A549 (cell line): ENCODE results near the gene SAP30L. TPM values are rescaled to one million over a fixed set of nuclear protein-coding genes. Genes with fewer than 3 reads are reported as not detected.

Experiments used
- ATAC-seq, 2 experiments: fragments of 200-7000 bp in 1 of 2; fragments of >200 bp in 1 of 2; cut with Nextera tagmentation in 1 of 2; cut with Tn5 transposase in 1 of 2; 3 replicates each; pipeline versions ENCODE4 v1.8.0 to v1.9.1; 2018 to 2020; ENCODE audit warnings: mild to moderate bottlenecking in 1 of 2, moderate library complexity in 1 of 2
- CTCF ChIA-PET: fragments of 300-600 bp; sonication (Branson Sonifier 250); formaldehyde crosslinking; extraction: SDS; loops from one replicate; lab custom pipeline; 2021; ENCODE audit warnings: antibody characterized with exemption, inconsistent platforms; lab: Yijun Ruan, JAX
- POLR2A ChIA-PET: fragments of 350-600 bp; formaldehyde crosslinking; extraction: SDS; loops from one replicate; lab custom pipeline; 2021; ENCODE audit warnings: antibody characterized with exemption, inconsistent platforms; lab: Yijun Ruan, JAX
- DNase-seq, 2 experiments: peaks; one replicate each; pipeline versions ENCODE4 v3.0.0 to v3.0.0-alpha.2; 2011 to 2016; ENCODE audit warnings: low read depth in 1 of 2, low spot score in 1 of 2
- FAIRE-seq: peaks from 2 replicates; lab custom pipeline; 2011; peaks lifted over from hg19 to GRCh38; lab: Jason Lieb, UNC
- H3K27ac ChIP-seq, 2 experiments: fragments of >200 bp; sonication (Bioruptor Twin); formaldehyde crosslinking; 3 replicates each; pipeline ENCODE4 v1.5.1; 2016 to 2017
- H3K4me1 ChIP-seq: fragments of >200 bp; sonication (Bioruptor Twin); formaldehyde crosslinking; 3 replicates; pipeline ENCODE4 v1.6.1; 2016
- H3K4me2 ChIP-seq: fragments of >200 bp; sonication (Bioruptor Twin); formaldehyde crosslinking; 3 replicates; pipeline ENCODE4 v1.6.1; 2016
- H3K4me3 ChIP-seq: fragments of >200 bp; sonication (Bioruptor Twin); formaldehyde crosslinking; 3 replicates; pipeline ENCODE4 v1.5.1; 2016
- H3K9me3 ChIP-seq: fragments of >200 bp; sonication (Bioruptor Twin); formaldehyde crosslinking; 3 replicates; pipeline ENCODE4 v1.6.1; 2016
- CBX2 ChIP-seq: fragments of 200-600 bp; sonication (generic); IDR thresholded peaks from 2 replicates; pipeline ENCODE4 v1.6.1; 2016; ENCODE audit warnings: low read depth, mild to moderate bottlenecking, borderline replicate concordance
- CEBPB ChIP-seq, 2 experiments: fragments of >200 bp in 1 of 2; sonication (Bioruptor Twin) in 1 of 2; formaldehyde crosslinking in 1 of 2; IDR thresholded peaks; 2 replicates each; pipeline ENCODE4 v1.6.1; 2012 to 2016
- CHD4 ChIP-seq: fragments of 200-600 bp; sonication (generic); IDR thresholded peaks from 2 replicates; pipeline ENCODE4 v1.6.1; 2016; ENCODE audit warnings: antibody characterized with exemption, mild to moderate bottlenecking, borderline replicate concordance
- EHF ChIP-seq: fragments of 250-450 bp; sonication (Bioruptor Pico); IDR thresholded peaks from 2 replicates; pipeline ENCODE4 v1.5.0; 2020; ENCODE audit warnings: mild to moderate bottlenecking
- ESRRA ChIP-seq: fragments of 150-350 bp; IDR thresholded peaks from 2 replicates; pipeline ENCODE4 v1.6.1; 2014; ENCODE audit warnings: mild to moderate bottlenecking, low read length, borderline replicate concordance
- FOXS1 ChIP-seq: fragments of 250-450 bp; sonication (Bioruptor Pico); IDR thresholded peaks from 2 replicates; pipeline ENCODE4 v1.5.0; 2020; ENCODE audit warnings: mild to moderate bottlenecking, moderate library complexity
- KDM1A ChIP-seq: fragments of 200-600 bp; sonication (generic); IDR thresholded peaks from 2 replicates; pipeline ENCODE4 v1.6.1; 2016; ENCODE audit warnings: low read depth, mild to moderate bottlenecking
- KDM5A ChIP-seq: fragments of 200-600 bp; sonication (generic); IDR thresholded peaks from 2 replicates; pipeline ENCODE4 v1.6.1; 2016; ENCODE audit warnings: antibody characterized with exemption, mild to moderate bottlenecking
- MAZ ChIP-seq: fragments of 150-350 bp; IDR thresholded peaks from 2 replicates; pipeline ENCODE4 v1.6.1; 2014; ENCODE audit warnings: antibody characterized with exemption, low read depth, low read length, borderline replicate concordance
- NFE2L2 ChIP-seq: fragments of 150-350 bp; conservative IDR thresholded peaks from 2 replicates; pipeline ENCODE4 v1.6.1; 2014; ENCODE audit warnings: low read length
- PHF8 ChIP-seq: fragments of 200-600 bp; sonication (generic); IDR thresholded peaks from 2 replicates; pipeline ENCODE4 v1.6.1; 2016; ENCODE audit warnings: low read depth, mild to moderate bottlenecking, antibody characterized with exemption, moderate library complexity, borderline replicate concordance
- POLR2A ChIP-seq: IDR thresholded peaks from 2 replicates; pipeline ENCODE4 v1.6.1; 2012; ENCODE audit warnings: mild to moderate bottlenecking, low read length
- RARB ChIP-seq: fragments of 250-450 bp; sonication (Bioruptor Pico); IDR thresholded peaks from 2 replicates; pipeline ENCODE4 v1.8.0; 2021; ENCODE audit warnings: mild to moderate bottlenecking, moderate library complexity
- RNF2 ChIP-seq: fragments of 200-600 bp; sonication (generic); IDR thresholded peaks from 2 replicates; pipeline ENCODE4 v1.6.1; 2016; ENCODE audit warnings: low read depth, mild to moderate bottlenecking, antibody characterized with exemption, moderate library complexity, borderline replicate concordance
- TFCP2L1 ChIP-seq: fragments of 250-450 bp; sonication (Bioruptor Pico); IDR thresholded peaks from 2 replicates; pipeline ENCODE4 v1.5.0; 2021; ENCODE audit warnings: mild to moderate bottlenecking
- TP53 ChIP-seq: fragments of 250-450 bp; sonication (Bioruptor Pico); IDR thresholded peaks from 2 replicates; pipeline ENCODE4 v1.5.0; 2021; ENCODE audit warnings: mild to moderate bottlenecking, moderate library complexity
- ZC3H11A ChIP-seq: fragments of 450-650 bp; IDR thresholded peaks from 2 replicates; pipeline ENCODE4 v1.6.1; 2014; ENCODE audit warnings: antibody characterized with exemption, mild to moderate bottlenecking
- WGBS: methylation state at CpG from one replicate; pipeline ENCODE4 v1.1.6; 2017; ENCODE audit errors: missing lambda C conversion rate; 5-methylcytosine and 5-hydroxymethylcytosine counted together
- polyA plus RNA-seq, 4 experiments: library from polyadenylated mRNA; depleted of rRNA in 3 of 4; stranded (reverse); fragments of >200 nt; fragmentation: RNase III in 1 of 4; extraction: RNeasy Plus Mini Kit Qiagen cat#74134 plus additional on column Dnase treatment in 1 of 4; gene quantifications; 2 replicates in 3 of 4; 3 replicates in 1 of 4; pipeline ENCODE4 v1.2.3, GENCODE V29; 2011 to 2017
- TF ChIP-seq, protein P1 (sequence below): fragments of 200-600 bp; sonication (generic); IDR thresholded peaks from 2 replicates; pipeline ENCODE4 v1.6.1; 2016; ENCODE audit warnings: antibody characterized with exemption, mild to moderate bottlenecking, moderate library complexity
- TF ChIP-seq, protein P2 (sequence below): fragments of 250-450 bp; sonication (Bioruptor Pico); IDR thresholded peaks from 2 replicates; pipeline ENCODE4 v1.5.0; 2020; ENCODE audit warnings: low read depth, mild to moderate bottlenecking, moderate library complexity
- TF ChIP-seq, protein P3 (sequence below): fragments of 150-350 bp; IDR thresholded peaks from 2 replicates; pipeline ENCODE4 v1.6.1; 2014; ENCODE audit warnings: low read depth, mild to moderate bottlenecking, low read length

The SAP30L gene
- polyA plus RNA-seq, 2 of the 4 experiments (the other 2 are of a cell fraction), result 24.9 to 50.3 TPM

DNA sequence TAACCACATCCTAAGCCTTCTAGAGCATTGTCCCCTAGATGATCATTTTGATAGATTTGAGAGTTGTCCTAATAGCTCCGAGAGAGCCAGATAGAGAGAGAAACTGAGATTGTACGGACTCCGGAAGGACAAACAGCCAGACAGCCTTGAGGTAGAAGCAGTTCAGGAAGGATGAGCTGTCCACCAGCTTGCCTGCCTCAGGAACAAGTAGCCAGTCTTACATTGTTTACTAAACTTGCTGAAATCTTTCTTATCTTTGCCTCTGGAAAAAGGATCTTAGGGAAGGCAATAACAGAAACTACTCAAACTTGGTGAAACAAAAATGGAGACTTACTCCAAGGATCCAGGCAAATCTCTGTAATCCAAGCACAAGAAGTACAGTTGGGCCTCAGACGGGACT is 39.0 kb upstream of the SAP30L start:
- no peak for DNase-seq
- Histone ChIP-seq H3K27ac (no peak overlapping the region), H3K4me2 (no peak overlapping the region), H3K4me3 (no peak overlapping the region), H3K4me1 (peaks cover 16% of the 10 kb centered on the region), H3K9me3 (no peaks in the 10 kb centered on the region)
- TF ChIP-seq RNF2 (no peak), ESRRA (no peak), FOXS1 (CRISPR knock-in tag) (no peak), CEBPB (IDR thresholded peaks at IDR 0.05) (no peak), POLR2A (no peak), NFE2L2 (no peak), PHF8 (no peak), RARB (CRISPR knock-in tag) (no peak), MAZ (no peak), ZC3H11A (no peak), EHF (CRISPR knock-in tag) (no peak), TP53 (CRISPR knock-in tag) (no peak)
- TF ChIP-seq, protein P1, sequence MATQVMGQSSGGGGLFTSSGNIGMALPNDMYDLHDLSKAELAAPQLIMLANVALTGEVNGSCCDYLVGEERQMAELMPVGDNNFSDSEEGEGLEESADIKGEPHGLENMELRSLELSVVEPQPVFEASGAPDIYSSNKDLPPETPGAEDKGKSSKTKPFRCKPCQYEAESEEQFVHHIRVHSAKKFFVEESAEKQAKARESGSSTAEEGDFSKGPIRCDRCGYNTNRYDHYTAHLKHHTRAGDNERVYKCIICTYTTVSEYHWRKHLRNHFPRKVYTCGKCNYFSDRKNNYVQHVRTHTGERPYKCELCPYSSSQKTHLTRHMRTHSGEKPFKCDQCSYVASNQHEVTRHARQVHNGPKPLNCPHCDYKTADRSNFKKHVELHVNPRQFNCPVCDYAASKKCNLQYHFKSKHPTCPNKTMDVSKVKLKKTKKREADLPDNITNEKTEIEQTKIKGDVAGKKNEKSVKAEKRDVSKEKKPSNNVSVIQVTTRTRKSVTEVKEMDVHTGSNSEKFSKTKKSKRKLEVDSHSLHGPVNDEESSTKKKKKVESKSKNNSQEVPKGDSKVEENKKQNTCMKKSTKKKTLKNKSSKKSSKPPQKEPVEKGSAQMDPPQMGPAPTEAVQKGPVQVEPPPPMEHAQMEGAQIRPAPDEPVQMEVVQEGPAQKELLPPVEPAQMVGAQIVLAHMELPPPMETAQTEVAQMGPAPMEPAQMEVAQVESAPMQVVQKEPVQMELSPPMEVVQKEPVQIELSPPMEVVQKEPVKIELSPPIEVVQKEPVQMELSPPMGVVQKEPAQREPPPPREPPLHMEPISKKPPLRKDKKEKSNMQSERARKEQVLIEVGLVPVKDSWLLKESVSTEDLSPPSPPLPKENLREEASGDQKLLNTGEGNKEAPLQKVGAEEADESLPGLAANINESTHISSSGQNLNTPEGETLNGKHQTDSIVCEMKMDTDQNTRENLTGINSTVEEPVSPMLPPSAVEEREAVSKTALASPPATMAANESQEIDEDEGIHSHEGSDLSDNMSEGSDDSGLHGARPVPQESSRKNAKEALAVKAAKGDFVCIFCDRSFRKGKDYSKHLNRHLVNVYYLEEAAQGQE, result no peak
- TF ChIP-seq, protein P2, sequence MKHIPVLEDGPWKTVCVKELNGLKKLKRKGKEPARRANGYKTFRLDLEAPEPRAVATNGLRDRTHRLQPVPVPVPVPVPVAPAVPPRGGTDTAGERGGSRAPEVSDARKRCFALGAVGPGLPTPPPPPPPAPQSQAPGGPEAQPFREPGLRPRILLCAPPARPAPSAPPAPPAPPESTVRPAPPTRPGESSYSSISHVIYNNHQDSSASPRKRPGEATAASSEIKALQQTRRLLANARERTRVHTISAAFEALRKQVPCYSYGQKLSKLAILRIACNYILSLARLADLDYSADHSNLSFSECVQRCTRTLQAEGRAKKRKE (CRISPR knock-in tag), result no peak
- WGBS, result 96% methylated on average over 4 of the region's 4 CpGs
- ChIA-PET POLR2A (no interaction called here), CTCF (interaction anchor here (1.0 to 3.7 kb wide), 3 partner anchors 13 to 334 kb away, joined by 3 to 18 read pairs (median 8); partner anchors contain the start of gene GALNT10)
- ATAC-seq, result no peak
- no peak for FAIRE-seq

DNA sequence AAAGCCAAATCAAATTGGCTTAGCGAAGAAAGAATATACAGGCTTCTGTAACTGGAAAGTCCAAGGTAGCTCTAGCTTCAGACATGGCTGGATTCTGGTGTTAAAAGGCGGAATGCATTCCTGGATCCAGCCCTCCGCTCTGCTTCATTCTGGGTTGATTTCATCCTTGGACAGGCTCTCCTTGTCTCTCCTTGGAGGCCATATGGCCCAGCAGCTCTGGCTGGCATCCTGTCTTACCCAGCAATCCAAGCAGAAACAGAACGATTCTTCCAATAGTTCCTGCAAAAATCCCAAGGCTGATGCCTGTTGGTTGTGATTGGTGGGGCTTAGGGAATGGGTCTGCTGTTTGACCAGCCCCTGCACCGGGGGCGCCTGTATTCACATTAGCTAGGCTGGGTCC is 37.0 kb upstream of the SAP30L start:
- WGBS, result 90% methylated on average over 6 of the region's 6 CpGs
- no peak overlapping the region for H3K4me2 ChIP-seq
- ChIA-PET POLR2A (interaction anchor here (0.6 kb wide), 1 partner anchor 116 kb away, joined by 3 read pairs; no protein-coding TSS in a partner anchor), CTCF (interaction anchor here (1.5 to 3.7 kb wide), 4 partner anchors 13 to 336 kb away, joined by 6 to 18 read pairs (median 8); partner anchors contain the start of gene GALNT10)
- no peak overlapping the region for H3K4me3 ChIP-seq
- no peak overlapping the region for H3K27ac ChIP-seq
- no peaks in the 10 kb centered on the region for H3K9me3 ChIP-seq
- FAIRE-seq, result no peak
- no peak for TF ChIP-seq MAZ
- no peak for TF ChIP-seq KDM1A
- TF ChIP-seq CHD4, result no peak
- no peak for TF ChIP-seq TFCP2L1 (CRISPR knock-in tag)
- no peak for ATAC-seq
- H3K4me1 ChIP-seq, result peaks cover 13% of the 10 kb centered on the region
- no peak for DNase-seq

DNA sequence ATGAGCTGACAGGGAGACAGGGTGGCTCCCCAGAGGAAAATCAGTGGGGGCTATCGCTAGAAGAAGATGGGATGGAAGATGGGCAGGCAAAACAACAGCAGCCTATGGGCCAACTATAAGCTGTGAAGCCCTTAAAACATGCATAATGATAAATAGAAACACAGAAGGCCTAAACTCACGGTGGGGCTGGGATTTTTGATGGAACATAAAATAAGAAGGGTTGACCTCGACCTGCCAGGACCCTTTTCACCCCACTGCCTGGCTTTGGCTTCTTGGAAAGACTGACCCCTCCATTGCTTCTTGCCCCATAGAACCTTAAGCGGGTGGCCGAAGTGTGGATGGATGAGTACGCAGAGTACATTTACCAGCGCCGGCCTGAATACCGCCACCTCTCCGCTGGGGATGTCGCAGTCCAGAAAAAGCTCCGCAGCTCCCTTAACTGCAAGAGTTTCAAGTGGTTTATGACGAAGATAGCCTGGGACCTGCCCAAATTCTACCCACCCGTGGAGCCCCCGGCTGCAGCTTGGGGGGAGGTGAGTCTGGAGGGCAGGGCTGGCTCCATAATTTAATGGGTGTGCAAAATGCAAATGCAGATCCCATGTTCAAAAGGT is 36.5 kb upstream of the SAP30L start:
- TF ChIP-seq CBX2 (no peak), KDM5A (no peak)
- TF ChIP-seq, protein P3, sequence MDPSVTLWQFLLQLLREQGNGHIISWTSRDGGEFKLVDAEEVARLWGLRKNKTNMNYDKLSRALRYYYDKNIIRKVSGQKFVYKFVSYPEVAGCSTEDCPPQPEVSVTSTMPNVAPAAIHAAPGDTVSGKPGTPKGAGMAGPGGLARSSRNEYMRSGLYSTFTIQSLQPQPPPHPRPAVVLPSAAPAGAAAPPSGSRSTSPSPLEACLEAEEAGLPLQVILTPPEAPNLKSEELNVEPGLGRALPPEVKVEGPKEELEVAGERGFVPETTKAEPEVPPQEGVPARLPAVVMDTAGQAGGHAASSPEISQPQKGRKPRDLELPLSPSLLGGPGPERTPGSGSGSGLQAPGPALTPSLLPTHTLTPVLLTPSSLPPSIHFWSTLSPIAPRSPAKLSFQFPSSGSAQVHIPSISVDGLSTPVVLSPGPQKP, result no peak
- Histone ChIP-seq H3K4me2 (no peak overlapping the region), H3K4me3 (no peak overlapping the region), H3K9me3 (no peaks in the 10 kb centered on the region), H3K27ac (no peak overlapping the region), H3K4me1 (peaks cover 8% of the 10 kb centered on the region)
- ATAC-seq (no peak), DNase-seq (no peak), FAIRE-seq (no peak)
- 93% methylated on average over 15 of the region's 15 CpGs for WGBS
- CTCF ChIA-PET, result interaction anchor here (0.6 to 3.7 kb wide), 6 partner anchors 13 to 337 kb away, joined by 4 to 18 read pairs (median 6); partner anchors contain the start of gene GALNT10
- POLR2A ChIA-PET, result no interaction called here
